GDM1 (cell line): ENCODE results near the gene MRTFA.
"Not testable (repeated sequence)": the region's sequence is repeated elsewhere in the genome, so short reads cannot be mapped to it uniquely, and the experiment has no call there.

ENCODE experiments used
- DNase-seq: peaks from one replicate; lab custom pipeline; 2025; lab: John Stamatoyannopoulos, UW

MRTFA gene

DNA sequence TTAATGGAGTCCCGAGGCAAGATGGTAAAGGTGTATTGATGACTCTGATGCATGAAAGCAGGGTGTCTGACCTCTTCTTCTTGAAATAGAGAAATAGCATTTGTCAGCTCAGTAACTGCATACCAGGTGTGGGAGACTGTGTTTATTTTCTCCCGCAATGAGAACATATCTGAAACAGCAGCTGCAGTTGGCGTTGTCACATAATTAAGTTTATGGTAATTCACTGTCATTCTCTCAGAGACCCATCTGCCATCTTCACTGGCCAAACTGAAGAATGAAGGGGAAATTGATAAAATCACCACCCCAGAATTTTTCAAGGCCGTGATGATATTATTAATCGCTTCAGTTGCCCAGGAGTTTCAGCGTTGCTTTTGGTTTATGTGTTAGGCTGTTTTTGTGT lies 22.6 kb upstream of the MRTFA start:
- no peak for DNase-seq

DNA sequence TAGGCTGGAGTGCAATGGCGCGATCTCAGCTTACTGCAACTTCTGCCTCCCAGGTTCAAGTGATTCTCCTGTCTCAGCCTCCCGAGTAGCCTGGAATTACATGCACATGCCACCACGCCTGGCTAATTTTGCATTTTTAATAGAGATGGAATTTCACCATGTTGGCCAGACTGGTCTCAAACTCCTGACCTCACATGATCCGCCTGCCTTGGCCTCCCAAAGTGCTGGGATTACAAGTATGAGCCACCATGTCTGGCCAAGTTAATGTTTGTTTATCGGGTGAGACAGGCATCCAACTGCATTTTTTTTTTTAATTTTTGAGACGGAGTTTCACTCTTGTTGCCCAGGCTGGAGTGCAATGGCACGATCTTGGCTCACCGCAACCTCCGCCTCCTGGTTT lies 20.1 kb upstream of the MRTFA start:
- DNase-seq: not testable (repeated sequence)

DNA sequence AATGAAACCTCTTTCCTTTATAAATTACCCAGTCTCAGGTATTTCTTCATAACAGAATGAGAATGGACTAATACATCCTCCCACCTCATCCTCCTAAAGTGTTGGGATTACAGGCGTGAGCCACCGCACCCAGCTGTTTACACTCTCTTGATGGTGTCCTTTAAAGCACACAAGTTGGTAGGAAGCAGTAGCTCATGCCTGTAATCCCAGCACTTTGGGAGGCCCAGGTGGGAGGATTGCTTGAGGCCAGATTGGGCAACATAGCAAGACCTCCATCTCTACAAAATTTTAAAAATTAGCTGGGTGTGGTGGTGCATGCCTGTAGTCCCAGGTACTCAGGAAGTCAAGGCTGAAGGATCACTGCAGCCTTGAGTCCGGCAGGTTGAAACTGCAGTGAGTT lies 19.4 kb upstream of the MRTFA start:
- not testable (repeated sequence) for DNase-seq

DNA sequence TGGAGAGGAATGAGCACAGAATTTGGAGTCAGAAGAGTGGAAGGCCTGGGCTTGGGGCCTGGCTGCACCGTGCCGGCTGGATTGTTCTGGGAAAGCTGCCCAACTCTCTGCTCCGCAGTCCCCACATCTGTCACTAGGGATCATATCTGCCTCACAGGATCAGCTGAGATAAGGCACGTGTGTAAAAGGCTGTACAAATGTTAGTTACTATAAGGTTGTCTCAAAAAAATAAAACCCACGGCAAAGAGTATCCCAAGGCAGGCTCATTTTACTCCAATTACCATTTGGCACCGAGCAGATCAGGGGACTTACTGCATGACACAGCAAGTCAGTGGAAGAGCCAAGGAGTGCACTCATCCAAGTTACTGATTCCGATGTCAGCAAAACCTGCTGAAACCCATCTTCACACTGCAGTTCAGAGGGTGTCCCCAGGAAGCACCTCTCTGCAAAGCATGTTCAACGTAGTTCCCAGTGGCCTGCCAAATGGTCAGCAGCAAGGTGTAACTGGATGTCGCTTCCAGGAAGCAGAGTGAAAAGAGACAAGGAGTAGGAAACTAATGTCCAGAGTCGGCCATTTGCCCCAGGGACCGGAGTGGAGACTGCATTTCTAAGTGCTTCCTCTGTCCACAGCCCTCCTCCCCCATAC lies 18.1 kb upstream of the MRTFA start:
- no peak for DNase-seq

DNA sequence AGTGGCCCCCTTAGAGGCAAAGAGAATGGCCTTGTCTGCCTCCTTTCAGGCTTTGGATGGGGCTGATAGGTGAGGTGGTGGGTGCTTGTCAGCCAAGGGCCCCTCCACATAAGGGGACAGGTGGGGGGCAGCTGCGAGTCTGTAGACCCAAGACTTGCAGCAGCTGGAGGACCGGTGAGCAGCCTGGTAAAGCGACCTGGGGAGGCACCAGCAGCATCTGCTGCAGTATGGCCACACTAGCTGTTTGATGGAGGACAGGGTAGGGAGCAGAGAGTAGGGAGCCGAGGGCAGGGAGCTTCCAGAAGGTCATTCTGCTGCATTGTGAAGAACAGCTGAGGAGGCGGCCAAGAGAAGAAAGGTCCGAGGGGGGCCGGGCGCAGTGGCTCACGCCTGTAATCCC lies 16.8 kb upstream of the MRTFA start:
- no peak for DNase-seq

DNA sequence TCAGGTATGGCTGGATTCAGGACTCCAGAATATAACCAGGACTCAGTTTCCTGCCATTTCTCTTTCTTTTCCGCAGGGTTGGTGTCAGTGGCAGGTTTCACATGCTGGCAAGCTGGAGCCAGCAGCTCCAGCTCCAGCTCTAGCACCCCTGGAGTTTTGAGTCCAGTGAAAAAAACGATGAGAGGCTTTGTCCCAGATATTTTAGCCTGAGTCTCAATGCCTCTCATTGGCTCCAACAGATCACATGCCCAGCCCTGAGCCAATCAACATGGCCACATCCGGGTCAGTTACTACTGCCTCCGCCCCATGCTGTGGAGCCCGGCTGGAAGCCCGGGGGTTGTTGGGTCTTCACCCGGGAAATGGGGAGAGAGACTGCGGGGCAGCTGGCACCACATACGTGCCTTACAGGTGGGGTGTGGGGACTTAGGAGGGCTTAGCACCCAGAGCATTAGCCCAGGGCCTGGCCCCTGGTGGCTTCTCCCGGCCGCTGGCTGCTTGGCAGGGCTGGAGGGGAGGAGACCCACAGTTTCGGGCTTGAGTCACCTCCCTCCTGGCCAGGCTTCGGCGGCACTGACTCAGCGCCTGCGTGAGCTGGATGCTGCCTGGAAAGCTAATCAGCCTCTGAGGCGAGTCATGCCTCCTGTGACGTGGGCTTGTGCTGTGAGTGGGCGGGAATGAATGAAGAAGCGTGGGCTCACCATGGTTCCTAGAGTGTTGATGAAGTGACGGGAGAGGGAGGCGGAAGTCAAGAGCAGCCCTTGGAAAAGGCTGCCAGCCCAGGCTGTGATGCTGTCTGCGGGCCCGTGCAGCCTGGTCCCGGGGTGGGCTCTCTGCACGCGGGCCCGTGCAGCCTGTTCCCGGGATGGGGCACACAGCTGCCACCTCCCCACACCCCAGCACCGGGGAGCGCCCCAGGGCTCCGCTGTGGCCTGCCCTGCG lies 15.3 kb upstream of the MRTFA start:
- DNase-seq: peak; percentile 93

DNA sequence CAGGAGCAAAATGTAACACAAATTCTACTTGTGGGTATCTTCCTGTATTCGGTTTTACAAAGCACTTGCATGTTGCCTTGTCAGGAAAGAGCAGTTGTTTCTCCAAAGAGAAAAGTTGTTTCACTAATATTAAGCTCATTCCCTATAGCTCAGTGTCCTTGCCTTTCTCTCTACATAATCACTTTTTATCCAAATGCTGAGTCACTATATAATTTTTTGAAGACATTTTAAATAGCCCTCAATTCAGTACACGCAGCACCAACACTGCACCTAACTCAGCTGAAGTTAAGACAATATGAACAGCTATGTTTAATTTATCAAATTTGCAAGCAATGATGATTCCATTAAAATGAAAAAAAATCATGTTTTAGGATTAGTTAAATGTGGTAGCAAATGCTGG lies 14.5 kb upstream of the MRTFA start:
- no peak for DNase-seq

DNA sequence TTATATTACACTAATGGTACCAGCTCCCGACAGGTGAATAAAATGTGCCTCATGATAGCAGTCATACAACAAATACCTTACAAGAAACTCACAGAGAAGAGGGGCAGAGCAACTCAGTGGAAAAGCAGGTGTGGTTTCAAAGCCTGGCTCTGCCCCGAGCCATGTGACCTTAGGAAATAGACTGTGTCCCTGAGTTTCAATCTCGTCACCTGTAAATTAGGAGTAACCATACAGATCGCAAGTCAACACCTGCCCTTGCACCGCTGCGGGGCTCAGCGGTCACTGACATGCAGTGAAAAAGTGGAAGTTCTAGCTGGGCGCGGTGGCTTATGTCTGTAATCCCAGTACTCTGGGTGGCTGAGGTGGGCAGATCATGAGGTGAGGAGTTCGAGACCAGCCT lies 11.9 kb upstream of the MRTFA start:
- DNase-seq: no peak

DNA sequence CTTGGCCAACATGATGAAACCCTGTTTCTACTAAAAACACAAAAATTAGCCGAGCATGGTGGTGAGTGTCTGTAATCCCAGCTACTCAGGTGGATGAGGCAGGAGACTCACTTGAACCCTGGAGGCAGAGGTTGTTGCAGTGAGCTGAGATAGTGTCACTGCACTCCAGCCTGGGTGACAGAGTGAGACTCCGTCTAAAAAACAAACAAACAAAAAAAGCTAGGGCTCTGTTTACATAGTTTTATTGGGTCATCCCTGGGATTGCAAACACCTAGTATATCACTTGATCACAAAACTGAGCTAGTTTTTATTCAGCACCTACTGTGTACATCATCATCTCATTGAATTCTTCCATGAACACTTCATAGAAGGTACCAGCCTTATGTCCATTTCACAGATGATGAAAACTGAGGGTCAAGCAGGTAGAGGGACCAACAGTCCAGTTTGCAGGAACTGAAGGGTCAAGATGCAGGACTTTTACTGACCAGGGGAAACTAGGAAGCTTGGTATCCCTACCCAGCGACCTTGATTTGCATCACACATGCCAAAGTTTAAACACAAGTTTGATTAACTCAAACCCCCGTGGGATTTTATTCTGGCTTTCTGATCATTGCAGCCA lies 9.2 kb upstream of the MRTFA start:
- DNase-seq: no peak

DNA sequence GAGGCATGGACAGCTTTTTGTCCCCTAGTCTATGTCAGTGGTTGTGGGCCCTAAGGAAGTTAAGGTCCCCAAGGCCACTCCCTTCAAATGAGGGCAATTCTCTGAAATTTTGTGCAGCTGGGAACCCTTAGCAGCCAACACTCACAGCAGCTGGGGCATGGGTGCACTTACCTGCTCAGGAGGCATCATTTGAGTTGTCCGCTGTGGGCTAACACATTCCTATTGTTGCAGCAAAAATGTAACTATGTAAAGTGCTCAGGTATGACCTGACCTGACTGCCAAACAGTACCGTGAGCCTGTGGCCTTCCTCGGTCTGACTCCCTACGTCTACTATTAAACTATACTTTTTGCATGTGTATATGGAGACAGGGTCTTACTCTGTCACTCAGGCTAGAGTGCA lies 5.8 kb upstream of the MRTFA start:
- no peak for DNase-seq

DNA sequence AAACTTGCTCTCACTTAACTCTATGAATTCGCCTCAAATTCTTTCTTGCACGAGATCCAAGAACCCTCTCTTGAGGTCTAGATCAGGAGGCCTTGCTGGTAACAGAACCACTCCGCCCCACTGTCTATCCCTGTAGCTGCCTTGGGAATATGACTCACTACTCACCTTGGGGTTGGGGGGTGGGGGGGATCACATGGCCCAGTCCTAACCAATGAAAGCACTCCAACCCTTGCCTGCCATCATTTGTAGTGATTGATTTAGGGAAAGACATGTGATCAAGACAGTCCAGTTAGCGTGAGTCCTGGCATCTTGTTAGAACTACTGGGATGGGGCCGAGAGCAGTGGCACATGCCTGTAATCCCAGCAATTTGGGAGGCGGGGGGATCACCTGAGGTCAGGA lies 4.8 kb upstream of the MRTFA start:
- DNase-seq: no peak

DNA sequence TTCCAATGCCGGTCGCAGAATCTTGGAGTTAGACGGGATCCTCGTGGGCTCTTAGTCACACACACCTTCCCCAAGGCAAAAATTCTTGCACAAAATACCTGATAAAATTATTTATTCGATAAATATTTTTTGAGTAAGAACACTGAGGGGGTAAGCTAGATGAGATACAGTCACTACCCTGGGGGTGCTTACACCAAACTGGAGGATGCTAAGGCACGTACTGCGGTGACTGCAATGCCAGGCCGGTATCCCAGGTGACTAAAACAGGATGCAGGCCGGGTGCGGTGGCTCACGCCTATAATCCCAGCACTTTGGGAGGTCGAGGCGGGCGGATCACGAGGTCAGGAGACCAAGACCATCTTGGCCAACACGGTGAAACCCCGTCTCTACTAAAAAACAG lies 1.7 kb upstream of the MRTFA start:
- no peak for DNase-seq

DNA sequence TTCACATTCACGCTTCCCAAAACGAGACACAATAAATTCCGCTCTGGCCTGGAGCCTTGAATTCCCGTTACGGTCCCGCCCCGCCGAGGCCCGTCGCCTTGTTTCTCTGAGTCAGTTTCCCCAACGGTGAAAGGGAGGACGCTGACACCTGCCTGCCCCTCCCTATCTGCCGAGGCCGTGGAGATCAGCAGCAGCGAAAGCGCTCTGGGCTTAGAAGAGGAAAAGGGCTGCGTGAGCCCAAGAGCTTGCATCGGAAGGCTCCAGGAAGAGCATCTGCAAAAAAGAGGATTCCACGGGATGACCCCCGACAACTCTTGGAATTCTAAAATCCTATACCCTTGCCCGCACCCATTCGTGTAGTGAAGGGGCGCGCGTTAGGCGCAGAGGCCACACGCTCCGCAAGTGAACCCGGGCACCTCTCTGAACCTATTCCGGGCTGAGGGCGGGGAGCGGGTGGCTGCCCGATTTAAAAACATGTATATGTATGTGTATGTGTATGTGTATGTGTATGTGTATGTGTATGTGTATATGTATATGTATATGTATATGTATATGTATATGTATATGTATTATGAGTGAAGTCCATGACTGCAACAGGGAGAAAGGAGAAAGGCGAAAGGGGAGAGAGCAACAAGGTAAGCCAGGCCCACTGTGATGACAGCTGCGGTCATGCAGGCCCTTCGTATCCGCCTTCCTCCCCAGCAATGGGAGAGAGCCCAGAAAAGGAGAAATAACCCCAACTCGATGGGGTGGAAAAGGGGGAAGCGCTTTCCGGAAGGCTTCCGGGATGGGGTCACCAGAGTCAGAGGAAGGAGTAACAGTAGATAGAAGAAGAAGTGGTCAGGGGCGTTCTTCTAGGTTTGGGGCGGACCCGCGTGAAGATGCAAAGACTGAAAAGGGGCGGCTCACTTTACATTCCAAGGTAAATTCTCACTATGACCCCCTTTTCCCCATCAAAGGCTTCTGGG lies 948 bp upstream of the MRTFA start:
- DNase-seq: peak; percentile 48

DNA sequence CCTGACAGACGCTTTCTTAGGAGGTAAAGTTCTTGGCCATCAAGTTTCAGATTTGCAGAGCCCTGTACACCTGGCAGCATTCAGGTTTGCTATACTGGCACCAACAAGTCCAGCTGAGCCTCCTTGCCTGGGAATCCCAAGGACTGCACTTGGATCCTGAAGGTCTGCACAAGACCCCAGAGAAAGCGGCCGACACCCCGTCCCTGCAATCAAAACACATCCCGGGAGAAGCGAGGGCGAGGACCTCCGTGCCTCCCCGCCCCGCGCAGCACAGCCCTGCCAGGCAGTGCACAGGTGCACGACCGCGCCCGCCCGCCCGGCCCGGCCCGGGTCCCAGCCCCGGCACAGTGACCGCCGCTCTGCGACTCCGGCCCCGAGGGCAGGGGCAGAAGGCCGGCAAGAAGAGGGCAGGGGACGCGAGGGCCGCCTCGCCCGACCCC lies 559 bp downstream of the MRTFA start:
- DNase-seq: no peak

DNA sequence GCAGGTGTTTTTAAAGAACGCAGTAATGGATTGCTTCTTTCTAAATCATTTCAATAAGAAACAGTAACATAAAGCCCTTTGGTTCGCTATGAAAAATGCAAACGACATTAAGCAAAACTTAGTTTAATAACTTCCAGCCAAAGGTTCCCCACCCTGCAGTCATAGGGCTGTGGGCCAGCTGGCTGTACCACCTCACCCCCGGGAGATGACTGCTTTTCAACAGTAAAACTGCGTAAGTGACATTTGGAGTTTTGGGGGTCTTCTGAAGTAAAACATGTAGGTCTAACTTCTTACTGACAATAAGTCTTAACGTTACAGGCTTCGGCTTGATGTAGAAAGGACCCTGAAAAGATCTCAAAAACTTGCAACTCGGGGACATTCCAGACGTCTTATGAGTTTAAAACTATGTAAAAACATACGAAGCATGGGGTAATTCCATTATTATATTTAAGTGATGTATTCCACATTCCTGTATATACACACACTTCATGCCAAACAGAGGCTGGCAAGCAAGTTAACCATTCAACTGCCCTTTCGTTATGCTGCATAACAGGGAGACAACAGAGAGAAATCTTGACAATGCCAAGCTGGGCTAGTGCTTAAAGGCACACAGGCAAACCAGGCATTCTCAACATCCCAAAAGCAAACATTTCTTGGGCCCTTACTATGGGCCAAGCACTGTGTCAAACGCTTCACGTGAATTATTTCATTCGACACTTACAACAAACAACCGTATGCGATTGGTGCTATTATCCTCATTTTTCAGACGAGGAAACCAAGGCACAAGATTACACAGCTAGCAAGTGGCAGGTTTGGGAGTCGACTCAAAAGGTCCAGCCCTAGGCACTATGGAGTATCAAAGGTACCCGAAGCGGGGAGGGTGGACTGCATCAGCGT lies 1.2 kb downstream of the MRTFA start:
- no peak for DNase-seq

DNA sequence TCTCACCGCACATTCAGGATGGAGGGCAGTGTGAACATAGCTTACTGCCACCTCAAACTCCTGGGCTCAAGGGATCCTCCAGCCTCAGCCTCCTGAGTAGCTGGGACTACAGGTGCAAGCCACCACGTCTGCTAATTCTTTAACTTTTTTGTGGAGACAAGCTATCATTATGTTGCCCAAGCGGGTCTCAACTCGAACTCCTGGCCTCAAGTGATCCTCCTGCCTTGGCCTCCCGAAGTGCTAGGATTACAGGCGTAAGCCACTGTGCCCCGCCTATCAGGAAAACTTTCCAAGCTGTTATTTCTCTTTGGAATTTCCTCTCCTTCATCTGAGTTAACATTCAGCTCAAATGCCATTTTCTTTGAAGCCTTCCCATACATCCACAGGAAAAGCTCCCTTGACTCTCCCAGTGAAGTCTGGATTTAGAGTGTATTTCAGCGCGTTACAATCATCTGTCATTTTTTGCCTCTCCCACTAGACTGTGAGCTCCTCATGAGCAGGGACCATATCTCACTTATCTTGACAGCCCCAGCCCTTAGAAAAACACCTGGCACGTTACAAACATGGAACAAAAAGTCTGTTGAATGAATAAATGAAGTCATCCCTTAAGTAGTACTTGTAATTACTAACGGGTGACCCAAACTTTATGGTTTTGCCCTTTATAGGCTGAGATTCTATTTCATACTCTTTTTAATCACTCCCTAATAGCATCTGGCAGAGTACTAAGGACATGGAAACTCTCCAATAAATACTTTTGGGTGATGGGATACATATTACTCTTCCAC lies 2.2 kb downstream of the MRTFA start:
- DNase-seq: no peak

DNA sequence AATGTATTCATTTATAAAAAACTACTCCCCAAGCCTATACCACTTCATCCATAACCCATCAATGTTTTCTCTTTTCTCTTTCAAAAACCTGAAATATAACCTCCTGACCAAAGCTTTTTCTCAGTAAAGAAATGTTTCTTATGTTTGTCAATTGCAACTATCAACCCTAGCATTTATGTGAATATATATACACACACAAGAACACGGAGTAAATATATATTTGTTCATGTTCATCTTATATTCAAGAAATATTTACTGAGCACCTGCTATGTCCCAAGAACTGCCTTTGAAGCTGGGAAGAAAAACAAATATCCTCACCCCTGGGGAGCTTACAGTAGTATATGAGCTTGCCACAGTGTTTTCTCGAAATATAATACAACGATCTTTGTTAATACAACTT lies 3.5 kb downstream of the MRTFA start:
- no peak for DNase-seq

DNA sequence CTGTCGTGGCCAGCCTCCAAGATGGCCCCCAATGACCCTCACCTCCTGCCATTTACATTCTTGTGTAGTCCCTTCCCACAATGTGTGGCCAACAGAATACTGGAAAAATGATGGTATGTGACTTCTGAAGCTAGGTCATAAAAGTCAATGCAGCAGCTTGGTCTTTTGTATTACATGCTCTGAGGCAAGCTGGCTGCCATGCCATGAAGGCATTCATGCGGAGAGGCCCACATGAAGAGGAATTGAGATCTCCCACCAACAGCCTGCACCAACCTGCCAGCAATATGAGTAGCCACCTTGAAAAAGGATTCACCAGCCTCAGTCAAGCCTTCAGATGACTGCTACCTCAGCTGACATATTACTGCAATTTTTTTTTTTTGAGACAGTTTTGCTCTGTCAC lies 4.6 kb downstream of the MRTFA start:
- no peak for DNase-seq

DNA sequence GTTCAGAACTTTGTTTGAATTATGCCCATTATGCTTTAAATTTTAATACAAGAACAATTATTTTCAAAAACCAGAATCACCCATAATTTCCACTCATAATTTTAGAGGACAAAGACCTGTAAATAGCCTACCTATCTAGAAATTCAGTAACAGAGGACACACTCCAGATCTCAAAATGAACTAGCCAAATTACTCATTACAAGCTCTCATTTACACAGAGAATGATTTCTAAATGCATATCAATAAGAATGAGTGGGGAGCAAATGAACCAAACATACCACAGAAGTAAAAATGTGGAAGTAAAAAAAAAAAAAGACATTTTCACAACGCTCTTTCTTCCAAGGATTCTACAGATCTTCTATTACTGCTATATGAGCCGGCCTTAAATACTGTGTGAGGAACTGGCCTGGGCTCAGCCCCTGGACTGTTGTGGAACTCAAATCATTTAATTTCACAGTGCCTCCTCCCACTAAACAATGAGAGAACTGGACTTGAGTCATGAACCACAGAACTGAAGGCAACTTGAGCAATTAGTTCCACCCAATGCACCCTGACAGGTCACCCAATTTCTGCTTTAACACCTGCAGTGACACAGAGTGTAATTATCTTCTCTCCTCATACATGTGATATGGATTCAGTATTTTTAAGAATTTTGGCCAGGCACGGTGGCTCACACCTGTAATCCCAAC lies 8.0 kb downstream of the MRTFA start:
- no peak for DNase-seq
